HG03439 (cell line): ENCODE results near the gene TRIO.

Experiments
- ATAC-seq: cut with Tn5 transposase; IDR thresholded peaks from one replicate; pipeline ENCODE4 v1.9.1; 2021; ENCODE audit warnings: mild to moderate bottlenecking, moderate library complexity; ENCODE audit not compliant: unreplicated experiment

The TRIO gene

GRCh38 chr5:14165375-14166106 is 22.4 kb downstream of the TRIO start:
- no peak for ATAC-seq

GRCh38 chr5:14166437-14166836 is 23.3 kb downstream of the TRIO start:
- ATAC-seq, result no peak

GRCh38 chr5:14167211-14167845 is 24.2 kb downstream of the TRIO start:
- peak; percentile 36 for ATAC-seq

GRCh38 chr5:14168144-14168792 is 25.1 kb downstream of the TRIO start:
- ATAC-seq, result peak; percentile 43

GRCh38 chr5:14168793-14169262 is 25.7 kb downstream of the TRIO start:
- peak; percentile 11 for ATAC-seq

- no peak for ATAC-seq
Measured at GRCh38 chr5:14171046-14171445, 27.9 kb downstream of the TRIO start.

GRCh38 chr5:14171621-14172020 is 28.5 kb downstream of the TRIO start:
- no peak for ATAC-seq

- peak; percentile 39 for ATAC-seq
Measured at GRCh38 chr5:14172149-14172795, 29.1 kb downstream of the TRIO start.

GRCh38 chr5:14173377-14174229 is 30.5 kb downstream of the TRIO start:
- no peak for ATAC-seq

- ATAC-seq, result no peak
Measured at GRCh38 chr5:14174230-14174636, 31.1 kb downstream of the TRIO start.

GRCh38 chr5:14175381-14175780 is 32.2 kb downstream of the TRIO start:
- no peak for ATAC-seq

GRCh38 chr5:14176888-14177287 is 33.7 kb downstream of the TRIO start:
- ATAC-seq, result no peak

GRCh38 chr5:14177634-14178033 is 34.5 kb downstream of the TRIO start:
- ATAC-seq, result no peak

- no peak for ATAC-seq
Measured at GRCh38 chr5:14178091-14178490, 34.9 kb downstream of the TRIO start.

GRCh38 chr5:14178671-14179211 is 35.6 kb downstream of the TRIO start:
- no peak for ATAC-seq

- no peak for ATAC-seq
Measured at GRCh38 chr5:14179446-14179845, 36.3 kb downstream of the TRIO start.

GRCh38 chr5:14180437-14180836 is 37.3 kb downstream of the TRIO start:
- ATAC-seq, result no peak

GRCh38 chr5:14181299-14181968 is 38.3 kb downstream of the TRIO start:
- ATAC-seq, result no peak

- no peak for ATAC-seq
Measured at GRCh38 chr5:14182761-14183160, 39.6 kb downstream of the TRIO start.
